T1000 (cell line): Measurements from ENCODE around the gene POTEB2.
"Not testable (repeated sequence)": the region's sequence is repeated elsewhere in the genome, so short reads cannot be mapped to it uniquely, and the experiment has no call there.

ENCODE experiments used
- DNase-seq: peaks from one replicate; lab custom pipeline; 2025; ENCODE audit warnings: mixed read lengths; lab: John Stamatoyannopoulos, UW

POTEB2 gene

GRCh38 chr15:20866214-20866613 lies at the start of gene POTEB2:
TSS of gene POTEB2 (minus strand) at chr15:20866314. CDS start at chr15:20866281, 33 bp downstream.
- not testable (repeated sequence) for DNase-seq

GRCh38 chr15:20879916-20880315 lies 13.8 kb upstream of the POTEB2 start:
- DNase-seq, result not testable (repeated sequence)

- DNase-seq, result not testable (repeated sequence)
Observed at GRCh38 chr15:20878464-20878863, 12.3 kb upstream of the POTEB2 start.

GRCh38 chr15:20877819-20878218 lies 11.7 kb upstream of the POTEB2 start:
- DNase-seq, result not testable (repeated sequence)
